NCI-H1694 treated with DMSO at 0.1 percent for 48 hours (cell line): Measurements from ENCODE around the gene SEMA6A.

ENCODE experiments used
- DNase-seq: peaks from one replicate; lab custom pipeline; 2025; lab: John Stamatoyannopoulos, UW

Gene SEMA6A

DNA sequence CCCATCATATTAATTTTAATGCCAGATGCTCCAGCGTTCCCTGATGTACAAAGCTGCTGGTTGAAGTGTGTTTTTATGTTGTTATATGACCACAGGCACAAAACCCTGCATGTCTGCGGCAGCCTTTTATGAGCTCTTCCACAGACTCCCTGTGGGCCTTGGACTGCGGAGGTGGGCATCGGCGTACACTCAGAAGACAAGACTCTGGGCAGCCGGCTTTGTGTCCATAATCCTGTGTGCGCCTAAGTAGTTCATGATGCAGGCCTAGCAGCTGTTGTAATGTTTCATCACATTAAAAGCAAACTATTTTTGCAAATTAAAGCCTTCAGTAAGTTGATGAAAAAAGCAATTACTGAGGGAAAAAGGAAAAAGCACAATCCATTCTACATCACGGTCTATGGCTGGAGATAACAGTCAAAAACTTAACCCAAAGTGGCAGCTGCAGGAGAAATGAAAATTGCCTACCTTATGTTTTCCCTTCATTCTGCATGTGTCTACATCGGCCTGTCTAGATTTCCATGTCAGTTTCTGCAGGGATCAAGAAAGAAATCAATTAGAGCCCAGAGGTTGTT, 78.8 kb downstream of the SEMA6A start:
- DNase-seq: no peak

DNA sequence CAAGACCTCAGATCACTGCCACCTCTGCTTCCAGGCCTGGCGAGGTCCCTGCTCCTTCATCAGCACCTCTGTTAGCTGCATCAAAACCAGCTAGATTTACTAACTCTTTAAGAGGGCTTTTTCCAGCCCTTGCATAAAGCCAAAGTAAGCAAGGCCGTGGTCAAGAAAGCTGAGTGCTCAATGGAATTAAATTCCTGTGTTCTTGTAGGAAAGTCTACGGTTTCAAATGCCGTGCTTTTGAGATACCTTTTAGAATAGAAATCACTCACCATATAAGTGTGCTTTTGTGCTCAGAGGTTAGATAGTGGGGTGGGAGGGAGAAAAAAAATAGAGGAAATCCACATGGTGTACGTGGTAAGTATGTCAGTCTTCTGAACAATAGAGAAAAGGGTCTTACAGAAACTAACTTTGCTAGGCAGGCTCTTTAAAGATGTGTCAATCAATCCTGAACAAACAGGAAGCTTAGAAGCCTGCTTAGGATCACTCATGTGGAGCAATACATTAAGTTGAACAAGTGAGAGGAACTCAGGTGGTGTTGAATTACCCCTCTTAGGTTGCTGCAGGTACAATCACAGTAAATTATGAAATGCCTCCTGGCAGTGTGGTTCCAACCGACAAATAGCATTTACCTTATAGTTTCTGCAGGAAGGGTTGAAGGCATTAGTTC, 79.7 kb downstream of the SEMA6A start:
- no peak for DNase-seq

DNA sequence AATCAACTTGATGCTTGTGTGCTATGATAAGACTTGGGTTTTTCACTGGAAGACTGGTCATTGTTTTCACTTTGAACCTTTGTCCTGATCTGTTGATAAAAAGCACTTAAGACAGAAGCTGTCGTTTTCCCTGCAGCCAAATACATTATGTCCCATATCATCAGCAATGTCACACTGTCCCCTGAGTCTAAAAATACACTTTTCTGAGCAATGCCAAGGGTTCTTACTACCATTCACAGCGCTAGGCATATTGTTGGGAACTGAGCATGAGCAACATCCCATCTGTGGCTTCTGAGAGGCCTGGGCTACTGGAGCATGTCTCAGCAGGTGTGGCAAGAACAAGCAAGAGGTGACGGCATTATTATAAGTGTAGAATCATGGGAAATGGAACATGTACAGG, 81.8 kb downstream of the SEMA6A start:
- DNase-seq: no peak

DNA sequence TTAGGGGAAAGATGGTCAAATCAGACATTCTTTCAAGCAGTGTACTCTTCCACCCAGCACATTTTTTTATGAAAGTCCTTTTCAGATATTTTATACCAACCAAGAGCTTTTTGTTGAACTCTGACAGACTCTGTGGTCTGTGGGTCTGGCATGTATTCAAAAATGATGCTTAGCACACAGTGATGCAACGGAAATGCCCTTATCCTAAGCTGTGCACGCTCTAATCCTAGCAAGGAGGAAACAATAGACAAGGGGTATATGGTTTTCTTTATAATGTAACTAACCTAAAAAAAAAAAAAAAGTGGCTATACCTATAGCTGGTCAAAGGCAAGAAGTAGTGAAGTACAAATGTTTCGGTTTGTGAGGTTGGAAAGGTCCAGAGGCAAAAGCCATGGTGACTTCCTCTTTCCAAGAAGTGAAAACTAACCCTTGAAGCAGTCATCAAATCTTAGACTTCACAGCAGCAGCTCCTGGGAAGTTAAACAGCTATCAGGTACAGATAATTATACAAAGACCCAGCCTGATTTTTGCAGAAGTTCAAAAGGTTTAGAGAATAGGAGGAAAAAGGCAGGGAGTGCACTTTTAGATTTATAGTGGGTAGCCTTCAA, 82.5 kb downstream of the SEMA6A start:
- no peak for DNase-seq

DNA sequence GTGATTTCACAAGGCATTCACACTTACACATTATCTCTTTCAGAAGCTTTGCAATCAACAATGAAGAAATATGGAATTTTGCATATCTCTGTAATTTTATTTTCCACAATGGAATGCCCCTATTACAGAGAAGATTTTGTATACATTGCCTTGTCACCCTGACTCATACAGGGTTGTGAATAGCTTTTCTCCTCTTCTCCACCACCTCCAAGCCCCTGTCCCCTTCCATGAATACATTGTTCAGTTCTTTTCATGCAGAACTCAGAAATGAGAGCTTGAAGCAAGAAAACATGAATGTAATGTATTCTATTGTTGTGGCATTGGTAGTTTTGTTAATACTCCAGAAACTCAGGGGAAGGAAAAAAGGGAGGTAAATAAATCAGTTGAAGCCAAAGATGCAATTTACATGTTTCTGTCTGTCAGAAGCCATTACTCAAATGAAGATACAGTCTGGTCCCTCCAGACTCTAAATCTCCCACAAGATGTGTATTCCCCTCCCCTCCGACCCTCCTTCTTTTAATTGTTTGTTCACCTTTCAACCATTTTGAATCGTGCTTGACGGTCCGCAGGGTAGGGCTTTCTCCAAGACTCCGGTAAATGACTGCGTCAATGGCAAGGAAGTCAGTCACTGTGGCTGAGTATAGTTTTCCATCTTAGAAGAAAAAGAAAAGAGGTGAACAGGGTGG, 86.1 kb downstream of the SEMA6A start:
- DNase-seq: no peak

DNA sequence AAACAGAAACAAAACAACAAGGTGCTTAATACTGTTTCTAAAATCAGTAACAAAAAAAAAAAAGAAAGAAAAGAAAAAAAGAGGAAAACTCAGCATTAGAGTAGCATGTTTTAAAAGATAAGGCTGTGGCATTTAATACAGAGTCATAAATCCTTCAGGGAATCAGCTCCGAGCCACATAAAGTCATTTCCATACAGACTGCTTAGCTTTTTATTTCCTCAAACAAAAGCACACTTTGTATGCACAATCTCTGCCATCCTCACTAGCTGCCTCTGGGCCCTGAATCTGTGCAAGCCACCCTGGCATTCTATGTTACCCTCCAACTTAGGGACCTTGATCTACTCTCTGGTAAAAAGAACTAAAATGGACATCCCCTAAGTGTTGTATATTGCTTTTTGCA, 87.6 kb downstream of the SEMA6A start:
- DNase-seq: no peak

DNA sequence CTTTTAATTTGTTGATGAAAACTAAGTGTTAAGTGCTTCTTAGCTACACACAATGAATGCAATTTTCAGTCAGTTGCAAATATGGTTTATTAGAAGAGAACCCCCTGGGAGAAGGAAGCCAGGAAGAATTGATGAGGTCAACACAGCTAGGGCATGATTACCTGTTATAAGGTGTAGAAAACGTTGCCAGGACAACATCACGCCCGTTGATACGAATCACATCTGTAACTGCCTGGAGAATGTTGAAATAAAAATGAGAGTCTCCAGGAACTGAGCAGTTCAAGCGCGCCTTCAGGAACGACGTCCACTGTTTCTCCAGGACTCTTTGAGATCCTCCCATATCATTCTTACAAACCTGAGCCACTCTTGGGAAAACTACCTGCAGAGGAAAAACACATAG, 88.0 kb downstream of the SEMA6A start:
- DNase-seq: no peak

DNA sequence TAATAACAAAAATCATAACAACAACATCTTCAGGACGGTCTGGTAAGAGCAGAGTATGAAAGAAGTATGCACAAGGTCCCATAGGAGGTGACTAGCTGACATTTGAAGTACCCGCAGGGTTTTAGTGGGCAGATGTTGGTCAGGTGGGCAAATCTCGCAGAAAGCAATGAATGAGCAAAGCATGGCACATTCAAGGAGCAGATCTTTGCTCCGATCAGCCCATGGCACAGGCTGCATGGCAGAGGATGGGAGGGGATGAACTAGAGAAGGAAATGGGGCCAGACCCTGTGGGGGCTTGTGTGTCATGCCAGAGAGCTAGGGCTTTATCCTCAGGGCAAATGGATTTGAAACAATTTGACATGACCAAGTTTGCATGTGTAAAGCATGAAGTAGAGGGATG, 90.0 kb downstream of the SEMA6A start:
- no peak for DNase-seq

DNA sequence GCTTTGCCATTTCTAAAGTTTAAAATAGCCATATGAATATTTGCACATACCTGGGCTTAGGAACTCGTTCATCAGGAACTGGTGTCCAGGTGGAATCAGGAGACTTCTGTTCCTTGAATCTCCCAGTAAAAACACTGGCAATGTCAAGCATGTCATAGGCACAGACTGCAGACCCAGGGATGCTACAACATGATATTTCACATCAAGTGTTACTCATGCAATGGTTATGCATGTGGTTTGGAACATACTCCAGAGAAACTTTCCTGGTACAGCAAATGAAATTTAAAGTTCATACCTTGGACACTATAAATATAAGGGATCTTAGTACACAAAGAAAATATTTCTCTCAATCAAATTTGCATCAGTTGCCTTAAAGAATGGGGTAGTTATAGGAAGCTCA, 92.2 kb downstream of the SEMA6A start:
- no peak for DNase-seq

DNA sequence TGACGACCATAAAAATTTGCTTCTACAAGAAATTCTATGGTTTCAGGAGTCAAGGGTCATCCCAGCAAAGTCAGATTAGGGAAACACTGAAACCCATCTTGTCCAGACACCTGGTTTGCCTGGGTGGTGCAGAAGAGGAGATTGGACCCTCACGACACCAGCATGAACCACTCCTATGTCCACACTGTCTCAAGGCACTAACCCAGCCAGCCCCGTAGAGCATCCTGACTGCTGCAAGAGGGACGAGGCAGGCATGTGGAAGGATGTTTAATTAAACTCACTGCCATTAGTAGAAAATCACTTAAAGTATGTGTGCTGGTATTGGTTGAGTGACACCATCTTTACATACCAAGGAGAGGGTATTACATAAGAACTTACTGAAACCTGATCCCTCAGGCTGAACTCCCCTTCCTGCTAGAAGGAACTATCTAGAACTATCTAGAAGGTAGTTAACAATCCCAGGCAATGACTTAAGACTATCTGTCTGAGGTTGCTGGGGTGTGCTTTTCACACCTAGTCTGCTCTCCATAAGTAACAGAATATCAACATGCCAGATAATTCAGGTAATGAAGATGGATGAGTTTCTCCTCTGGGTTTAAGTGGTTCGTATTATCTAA, 93.6 kb downstream of the SEMA6A start:
- DNase-seq: no peak

DNA sequence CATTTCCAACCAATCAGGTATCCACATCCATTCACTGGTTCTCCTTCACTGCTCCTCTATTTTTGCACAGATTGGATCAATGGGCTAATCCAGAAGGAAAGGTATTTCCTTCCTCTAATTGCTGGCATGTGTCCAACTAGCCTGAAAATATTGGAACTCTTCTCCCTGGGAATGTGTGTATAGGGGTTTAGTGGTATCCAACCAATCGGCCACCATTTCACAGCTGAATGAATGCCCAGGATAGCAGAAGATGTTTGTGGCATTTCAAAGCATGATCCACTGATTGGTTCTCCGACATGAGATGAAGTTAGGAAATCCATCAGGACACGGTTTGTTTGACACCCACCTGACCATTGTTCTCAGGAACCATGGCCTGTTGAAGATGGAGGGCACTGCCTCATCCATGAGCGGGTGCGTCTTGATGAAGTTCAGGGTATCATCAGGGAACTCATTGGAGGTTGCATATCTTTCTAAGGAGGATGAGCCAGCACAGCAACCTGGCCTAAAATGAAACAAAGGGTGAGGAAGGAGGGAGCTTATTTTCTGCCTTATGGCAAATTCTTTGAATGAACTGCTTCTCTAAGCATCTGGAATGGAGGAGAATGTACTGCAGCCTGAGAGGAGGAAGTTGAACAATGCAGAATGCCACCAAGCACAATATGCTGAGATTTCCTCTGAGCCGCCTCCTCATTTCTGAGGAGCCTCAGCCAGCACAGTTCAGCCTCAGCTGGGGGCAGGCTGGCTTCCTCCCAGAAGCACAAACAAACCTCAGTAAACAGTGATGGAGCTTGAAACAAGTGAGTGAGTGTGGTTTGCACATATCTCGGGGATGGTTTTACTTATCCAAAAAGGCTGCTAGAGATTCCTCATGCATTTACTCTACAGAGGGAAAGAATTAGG, 94.6 kb downstream of the SEMA6A start:
- DNase-seq: no peak

DNA sequence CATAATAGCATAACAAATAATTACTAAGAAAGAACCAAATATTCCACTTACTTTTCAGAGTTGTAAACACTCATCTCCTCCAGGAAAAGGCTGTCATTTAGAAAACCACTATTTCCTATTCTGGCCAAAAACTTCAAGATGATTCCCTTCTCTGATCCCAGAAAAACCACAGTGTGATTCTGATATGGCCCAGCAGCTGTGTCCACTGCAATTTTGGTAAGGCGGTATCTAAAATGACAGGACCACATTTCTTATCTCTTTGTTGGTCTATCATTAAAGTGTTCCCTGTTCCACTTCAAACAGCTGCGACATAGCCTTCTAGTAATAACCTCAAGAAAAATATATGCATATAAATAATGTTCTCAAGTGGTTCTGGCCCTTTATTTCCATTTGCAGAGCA, 96.1 kb downstream of the SEMA6A start:
- DNase-seq: no peak

DNA sequence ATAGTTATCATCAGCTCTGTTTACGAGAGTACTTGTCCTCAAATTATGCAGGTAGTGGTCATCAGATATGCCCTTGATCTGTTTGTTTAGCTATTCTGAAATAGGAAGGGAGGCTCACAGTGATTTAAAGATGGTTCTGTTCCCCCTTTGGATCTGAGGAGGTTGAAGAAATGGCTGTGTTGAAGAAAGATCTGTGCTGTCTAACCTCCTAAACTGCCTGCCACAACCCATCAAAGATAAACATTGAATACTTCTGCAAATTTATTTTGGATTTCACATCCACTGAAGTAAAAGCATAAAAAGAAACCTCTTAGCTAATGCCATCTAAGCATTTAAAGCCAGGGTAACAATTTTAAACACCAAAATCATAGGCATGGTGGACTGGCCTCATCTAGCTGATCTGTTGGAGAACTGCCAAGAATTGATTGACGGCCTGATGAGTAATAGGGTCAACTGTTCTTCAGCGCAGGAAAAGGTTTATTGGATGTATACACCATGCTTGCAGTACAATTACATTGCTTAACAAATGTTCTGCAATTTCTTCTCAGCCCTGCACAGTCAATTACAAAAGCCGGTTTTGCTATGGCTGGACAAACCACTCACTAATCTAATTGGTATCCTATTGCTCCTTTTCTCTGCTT, 97.6 kb downstream of the SEMA6A start:
- no peak for DNase-seq

DNA sequence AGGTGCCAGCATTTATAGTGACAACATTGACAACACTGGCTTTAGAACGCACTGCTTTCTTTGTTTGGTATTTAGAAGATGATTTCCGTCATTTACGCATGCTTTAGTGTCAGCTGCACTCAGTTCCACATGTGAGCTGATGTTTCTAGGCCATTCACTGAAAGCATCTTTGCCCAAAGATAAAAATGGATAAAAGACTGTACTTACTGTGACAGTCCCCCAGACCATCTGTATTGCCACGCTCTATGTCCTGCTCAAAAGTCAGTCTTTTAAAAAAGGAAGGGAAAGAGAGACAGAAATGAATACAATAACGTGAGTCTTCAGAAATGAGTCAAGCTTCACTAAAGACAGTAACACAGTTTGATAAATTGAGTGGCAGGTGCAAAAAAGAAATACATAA, 99.3 kb downstream of the SEMA6A start:
- DNase-seq: no peak

DNA sequence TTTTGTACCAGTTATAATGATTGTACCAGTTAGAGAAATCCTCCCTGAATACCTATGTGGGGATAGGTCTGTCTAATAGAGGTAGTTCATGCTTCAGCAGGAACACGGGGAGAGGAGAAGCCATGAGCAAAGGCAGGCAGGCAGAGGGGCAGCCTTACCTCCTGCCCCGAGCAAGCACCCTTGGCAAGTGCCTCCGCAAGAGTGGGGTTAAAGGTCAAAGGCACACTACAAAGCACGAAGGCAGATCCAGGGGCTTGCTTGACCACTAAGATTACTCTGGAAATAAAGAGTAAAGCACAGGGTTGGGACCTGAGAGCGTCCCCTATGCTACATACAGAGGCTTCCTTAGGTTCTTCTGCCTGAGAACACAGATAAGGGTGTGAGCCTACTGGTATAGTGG, 100.9 kb downstream of the SEMA6A start:
- no peak for DNase-seq

DNA sequence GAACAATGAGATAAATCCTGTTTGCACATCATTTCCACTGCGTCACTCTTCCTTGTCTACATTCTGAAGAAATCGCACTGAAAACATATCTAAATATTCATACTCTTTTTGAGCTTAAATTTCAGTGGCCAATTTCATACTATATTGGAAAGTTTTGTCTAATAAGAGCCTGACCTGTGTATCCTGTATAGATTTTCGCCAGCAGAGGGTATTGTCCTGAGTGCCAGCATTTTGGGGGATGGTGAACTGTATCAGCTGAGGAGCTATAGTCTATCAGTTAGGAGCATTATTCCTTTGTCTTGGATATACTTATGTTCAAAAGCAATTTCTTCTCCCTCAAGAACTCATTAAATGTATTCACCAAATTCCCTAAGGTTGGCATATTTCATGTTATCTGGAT, 102.3 kb downstream of the SEMA6A start:
- no peak for DNase-seq

DNA sequence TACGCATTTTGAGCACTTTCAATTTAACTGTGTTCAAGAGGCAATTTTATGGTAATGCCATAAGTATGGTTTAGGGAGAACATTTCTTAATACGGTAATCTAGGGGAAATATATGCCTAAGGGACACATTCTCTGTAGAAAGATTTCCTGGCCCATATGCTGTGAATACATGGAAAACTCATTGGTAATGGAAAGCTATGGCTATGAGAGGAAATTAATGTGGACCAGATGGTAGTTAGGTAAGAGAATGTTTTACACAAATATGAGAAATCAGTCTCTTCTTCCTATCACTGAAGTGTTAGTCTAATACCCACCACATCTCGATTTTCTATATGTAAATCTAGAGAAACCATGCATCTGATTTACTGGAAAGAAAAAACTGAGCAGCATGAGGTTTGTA, 105.0 kb downstream of the SEMA6A start:
- DNase-seq: no peak

DNA sequence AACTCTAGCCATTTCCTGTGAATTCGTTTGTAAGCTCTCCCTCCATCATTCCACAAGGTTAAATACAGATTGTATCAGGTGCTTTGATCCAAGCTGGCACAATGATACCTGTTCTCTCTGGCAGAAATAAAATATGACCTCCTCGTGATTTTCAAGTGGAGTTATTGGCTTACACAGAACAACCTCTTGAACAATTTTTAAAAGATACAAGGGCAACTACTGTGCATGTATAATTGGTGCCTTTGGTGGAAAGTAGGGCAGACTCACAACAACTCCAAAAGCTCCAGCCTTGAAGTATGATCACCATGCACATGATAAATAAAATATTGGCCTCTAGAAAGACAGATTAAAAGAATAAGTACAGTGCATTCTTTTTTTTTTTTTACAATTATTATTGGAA, 106.0 kb downstream of the SEMA6A start:
- no peak for DNase-seq

DNA sequence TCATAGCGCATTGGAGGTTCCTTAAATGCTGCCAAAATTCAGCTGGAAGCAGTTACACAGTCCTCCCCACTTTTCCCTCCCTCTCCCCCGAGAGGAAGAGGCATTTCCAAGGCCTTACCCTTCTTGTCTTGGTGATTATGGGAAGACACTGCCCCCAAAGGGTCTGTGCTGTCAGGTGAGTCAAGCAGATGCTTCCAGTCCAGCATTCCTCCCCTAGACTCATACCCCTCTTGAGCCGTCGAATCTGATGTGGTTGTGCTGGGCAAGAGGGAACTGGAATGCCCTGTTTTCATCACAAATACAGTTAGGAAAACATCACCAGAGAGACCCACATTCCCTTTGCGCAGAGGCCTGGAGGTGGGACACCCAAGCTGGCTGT, 107.2 kb downstream of the SEMA6A start:
- DNase-seq: no peak

DNA sequence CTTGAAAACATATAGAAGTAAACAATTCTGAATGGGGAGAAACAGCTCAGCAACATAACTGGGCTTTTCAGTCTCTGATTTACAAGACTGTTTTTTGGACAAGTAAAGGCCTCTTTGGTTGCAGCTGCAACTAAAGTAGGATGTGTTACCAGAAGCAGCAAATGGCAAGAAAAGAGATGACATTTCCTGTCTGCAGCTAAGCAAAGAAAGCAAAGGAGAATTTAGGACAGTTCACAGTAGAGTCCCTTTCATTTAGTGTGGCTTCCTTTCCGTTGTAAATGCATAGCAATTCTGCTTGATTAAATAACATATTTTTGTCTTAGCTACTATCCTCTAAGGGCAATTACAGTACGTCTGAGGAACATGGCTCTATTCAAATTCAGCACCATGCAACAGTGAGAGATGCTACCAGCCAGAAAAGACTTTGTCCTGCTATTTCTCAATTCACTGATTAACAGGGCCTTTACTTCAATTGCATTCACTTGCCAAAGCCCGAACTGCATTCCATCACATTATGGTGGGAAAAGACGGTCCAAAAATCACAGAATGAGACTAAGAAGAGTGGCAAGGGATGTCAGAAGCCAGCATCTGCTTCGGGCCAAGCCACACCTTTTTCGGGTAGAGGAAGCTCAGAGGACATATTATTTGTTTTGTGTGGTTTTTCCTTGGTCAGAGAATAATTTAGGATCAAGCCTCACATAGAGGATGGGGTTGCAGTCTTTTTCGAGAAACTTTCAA, 107.7 kb downstream of the SEMA6A start:
- no peak for DNase-seq

DNA sequence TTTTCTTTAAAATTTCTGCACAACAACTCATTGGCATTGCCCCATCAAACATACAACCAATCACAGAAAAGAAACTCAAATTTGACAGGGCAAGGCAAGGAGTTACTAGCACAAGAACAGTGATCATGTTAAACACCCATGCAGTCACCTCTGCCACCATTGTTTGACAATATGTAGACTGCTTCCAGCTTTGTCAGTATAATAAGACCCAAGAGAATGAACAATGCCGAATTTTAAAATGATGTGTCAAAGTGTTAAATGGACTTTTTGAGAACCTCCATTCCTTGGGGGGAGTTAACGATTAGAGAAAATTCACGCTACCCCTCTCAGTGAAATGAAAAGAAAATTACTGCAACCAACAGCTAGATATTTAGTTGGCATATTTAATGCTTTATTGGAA, 109.2 kb downstream of the SEMA6A start:
- DNase-seq: no peak
